CD4-positive, alpha-beta T cell (primary cell): ENCODE data around the gene ARHGAP18. TPM values are rescaled to one million over a fixed set of nuclear protein-coding genes. Genes with fewer than 3 reads are reported as not detected.
"Not testable (repeated sequence)": the region's sequence is repeated elsewhere in the genome, so short reads cannot be mapped to it uniquely, and the experiment has no call there.

Experiments
- ATAC-seq: fragments of 200-7000 bp; cut with Tn5 transposase; one replicate; pipeline ENCODE4 v1.10.0; 2022; ENCODE audit warnings: mild to moderate bottlenecking; ENCODE audit not compliant: poor library complexity
- CTCF ChIA-PET: fragments of 350-600 bp; sonication (Branson Sonifier 250); formaldehyde crosslinking; loops from one replicate; lab custom pipeline; 2021; ENCODE audit warnings: antibody characterized with exemption, inconsistent platforms; lab: Charles Lee
- POLR2A ChIA-PET: fragments of 350-600 bp; sonication (Branson Sonifier 250); formaldehyde crosslinking; loops from one replicate; lab custom pipeline; 2021; ENCODE audit warnings: antibody characterized with exemption, inconsistent platforms; lab: Charles Lee
- DNase-seq, 14 experiments: peaks; one replicate each; pipeline ENCODE4 v3.0.0-alpha.2; 2013 to 2020; ENCODE audit warnings: mixed read lengths in 2 of 14
- H3K27ac ChIP-seq, 2 donors: one replicate each; pipeline versions ENCODE4 v1.5.1 to v1.7.0; 2013; ENCODE audit warnings: low read length in 2 of 2, low read depth in 1 of 2, mild to moderate bottlenecking in 1 of 2
- H3K27me3 ChIP-seq, 2 experiments: 1 replicate in 1 of 2; 2 replicates in 1 of 2; pipeline versions ENCODE4 v1.6.1 to v1.7.0; 2013; ENCODE audit warnings: low read length in 2 of 2, control low read depth in 1 of 2, mild to moderate bottlenecking in 1 of 2, moderate library complexity in 1 of 2; ENCODE audit not compliant: insufficient read depth in 2 of 2, control insufficient read depth in 1 of 2
- H3K36me3 ChIP-seq: one replicate; pipeline ENCODE4 v1.6.1; 2013; ENCODE audit warnings: low read length, control low read depth; ENCODE audit not compliant: insufficient read depth
- H3K4me1 ChIP-seq: one replicate; pipeline ENCODE4 v1.6.1; 2013; ENCODE audit warnings: low read length, control low read depth; ENCODE audit not compliant: insufficient read depth
- H3K4me3 ChIP-seq: one replicate; pipeline ENCODE4 v1.5.1; 2013; ENCODE audit warnings: mild to moderate bottlenecking, low read length, moderate library complexity
- H3K9me3 ChIP-seq, 2 experiments: 1 replicate in 1 of 2; 2 replicates in 1 of 2; pipeline versions ENCODE4 v1.6.1 to v1.7.0; 2013; ENCODE audit warnings: low read length in 2 of 2, mild to moderate bottlenecking in 2 of 2, control low read depth in 1 of 2, moderate library complexity in 1 of 2; ENCODE audit not compliant: control insufficient read depth in 1 of 2, insufficient read depth in 1 of 2
- H3K27ac Mint-ChIP-seq: one replicate; pipeline ENCODE4 v1.8.0; 2020; ENCODE audit warnings: mixed read lengths
- H3K27me3 Mint-ChIP-seq: one replicate; pipeline ENCODE4 v1.8.0; 2021; ENCODE audit warnings: mixed read lengths
- H3K36me3 Mint-ChIP-seq: one replicate; pipeline ENCODE4 v1.8.0; 2021; ENCODE audit warnings: low read depth, mixed read lengths
- H3K4me1 Mint-ChIP-seq: one replicate; pipeline ENCODE4 v1.8.0; 2021; ENCODE audit warnings: low read depth, mixed read lengths
- H3K4me3 Mint-ChIP-seq: one replicate; pipeline ENCODE4 v1.8.0; 2020; ENCODE audit warnings: mild to moderate bottlenecking, mixed read lengths
- H3K9me3 Mint-ChIP-seq: one replicate; pipeline ENCODE4 v1.8.0; 2020; ENCODE audit warnings: mixed read lengths
- CTCF ChIP-seq: fragments of 200-600 bp; IDR thresholded peaks from one replicate; pipeline ENCODE4 v1.8.0; 2022; ENCODE audit warnings: antibody characterized with exemption, mild to moderate bottlenecking
- intact Hi-C, 2 experiments: fragments of 100-400 bp; cut with DNase I in 1 of 2; cut with micrococcal nuclease in 1 of 2; formaldehyde crosslinking; loops; one replicate each; pipeline versions ENCODE4 v1.15.1 to v1.9.0; 2023 to 2025; cut with DNase I, micrococcal nuclease
- total RNA-seq, 174 experiments: library from RNA in 2 of 174; stranded (reverse) in 2 of 174; gene quantifications; one replicate each; pipeline ENCODE4 v1.2.3 and lab custom pipeline; 2021 to 2026

ARHGAP18 gene
- total RNA-seq, 2 experiments from 2014 or later: 0.71 to 1.3 TPM

- no peaks in the 10 kb centered on the region for H3K27me3 ChIP-seq
- ATAC-seq: no peak
- CTCF ChIA-PET: no interaction called here
- Mint-ChIP-seq H3K27me3 (no peaks in the 10 kb centered on the region), H3K36me3 (no peaks in the 10 kb centered on the region), H3K4me3 (no peak overlapping the region), H3K9me3 (no peaks in the 10 kb centered on the region), H3K27ac (no peak overlapping the region), H3K4me1 (no peaks in the 10 kb centered on the region)
- H3K4me1 ChIP-seq: no peaks in the 10 kb centered on the region
- no peak for TF ChIP-seq CTCF
- intact Hi-C loops: loop anchor here (5.0 to 10.0 kb wide), 3 partner anchors 849 to 1972 kb away; no protein-coding TSS in a partner anchor
- POLR2A ChIA-PET: no interaction called here
- no peak for DNase-seq
- no peaks in the 10 kb centered on the region for H3K9me3 ChIP-seq
- no peak overlapping the region for H3K4me3 ChIP-seq
- H3K36me3 ChIP-seq: no peaks in the 10 kb centered on the region
- no peak overlapping the region for H3K27ac ChIP-seq
Observed at GRCh38 chr6:129576456-129576855, 133.5 kb downstream of the ARHGAP18 start.

GRCh38 chr6:129575378-129576118 lies 134.4 kb downstream of the ARHGAP18 start:
- DNase-seq (peak in 4 of 14 experiments; percentile 5 to 54 (median 45)), ATAC-seq (peak; percentile 49)
- H3K4me3 Mint-ChIP-seq: peak overlapping the region; percentile 34
- Histone ChIP-seq H3K27me3 (no peaks in the 10 kb centered on the region), H3K27ac (no peak overlapping the region), H3K4me1 (no peaks in the 10 kb centered on the region), H3K9me3 (no peaks in the 10 kb centered on the region), H3K36me3 (no peaks in the 10 kb centered on the region), H3K4me3 (peak overlapping the region; percentile 22)
- ChIA-PET POLR2A (interaction anchor here (0.6 kb wide), 1 partner anchor 1064 kb away, joined by 5 read pairs; no protein-coding TSS in a partner anchor), CTCF (interaction anchor here (0.8 kb wide), 2 partner anchors 13 to 41 kb away, joined by 3 read pairs; no protein-coding TSS in a partner anchor)
- TF ChIP-seq CTCF: peak; percentile 84
- H3K27me3 Mint-ChIP-seq: no peaks in the 10 kb centered on the region
- intact Hi-C loops: loop anchor here (1.0 to 10.0 kb wide), 5 partner anchors 76 to 1971 kb away; no protein-coding TSS in a partner anchor
- no peaks in the 10 kb centered on the region for H3K9me3 Mint-ChIP-seq
- H3K36me3 Mint-ChIP-seq: no peaks in the 10 kb centered on the region
- no peak overlapping the region for H3K27ac Mint-ChIP-seq
- no peaks in the 10 kb centered on the region for H3K4me1 Mint-ChIP-seq

- POLR2A ChIA-PET, H3K9me3 Mint-ChIP-seq, H3K27me3 Mint-ChIP-seq, H3K36me3 ChIP-seq, H3K9me3 ChIP-seq, H3K4me1 Mint-ChIP-seq, DNase-seq, H3K4me3 Mint-ChIP-seq, H3K4me3 ChIP-seq, ATAC-seq, H3K27ac Mint-ChIP-seq, H3K36me3 Mint-ChIP-seq, H3K27me3 ChIP-seq, H3K27ac ChIP-seq, H3K4me1 ChIP-seq: not testable (repeated sequence)
- CTCF ChIA-PET: interaction anchor here (0.8 kb wide), 2 partner anchors 12 to 40 kb away, joined by 3 read pairs; no protein-coding TSS in a partner anchor
- intact Hi-C loops: loop anchor here (1.0 to 10.0 kb wide), 5 partner anchors 75 to 1970 kb away; no protein-coding TSS in a partner anchor
Observed at GRCh38 chr6:129574605-129575004, 135.4 kb downstream of the ARHGAP18 start.

- H3K4me1 ChIP-seq, H3K4me3 Mint-ChIP-seq, H3K4me3 ChIP-seq, H3K27me3 ChIP-seq, DNase-seq, H3K9me3 Mint-ChIP-seq, H3K9me3 ChIP-seq, H3K36me3 Mint-ChIP-seq, H3K4me1 Mint-ChIP-seq, H3K27me3 Mint-ChIP-seq, ATAC-seq, CTCF ChIA-PET, H3K27ac ChIP-seq, H3K36me3 ChIP-seq, H3K27ac Mint-ChIP-seq: not testable (repeated sequence)
- intact Hi-C loops: loop anchor here in 1 of 2 experiments (5.0 to 10.0 kb wide), 2 partner anchors 844 to 1966 kb away; no protein-coding TSS in a partner anchor
- POLR2A ChIA-PET: interaction anchor here (0.6 kb wide), 2 partner anchors 10 to 333 kb away, joined by 3 to 4 read pairs; no protein-coding TSS in a partner anchor
Observed at GRCh38 chr6:129570929-129571328, 139.0 kb downstream of the ARHGAP18 start.
